SK-N-MC (cell line): ENCODE results near the gene ABCG1.

Experiments used
- DNase-seq: peaks from one replicate; pipeline ENCODE4 v3.0.0-alpha.2; 2011; ENCODE audit warnings: low read depth, low spot score
- H3K27ac ChIP-seq: fragments of 200-600 bp; sonication (generic); 2 replicates; pipeline ENCODE4 v1.5.1; 2016; ENCODE audit warnings: mixed run types
- H3K36me3 ChIP-seq: fragments of 200-600 bp; sonication (generic); 2 replicates; pipeline ENCODE4 v1.6.1; 2017; ENCODE audit warnings: antibody characterized with exemption, low read length, mixed read lengths; ENCODE audit not compliant: insufficient read depth
- H3K4me3 ChIP-seq: fragments of 200-600 bp; sonication (generic); 2 replicates; pipeline ENCODE4 v1.5.1; 2016
- H3K9ac ChIP-seq: fragments of 200-600 bp; sonication (generic); 2 replicates; pipeline ENCODE4 v1.8.0; 2017; ENCODE audit warnings: mixed run types, mixed read lengths; ENCODE audit not compliant: insufficient read length
- H3K9me3 ChIP-seq: fragments of 200-600 bp; sonication (generic); 2 replicates; pipeline ENCODE4 v1.6.1; 2017; ENCODE audit warnings: low read depth, mild to moderate bottlenecking, antibody characterized with exemption, low read length, moderate library complexity, mixed read lengths
- EZH2 ChIP-seq: fragments of 200-600 bp; sonication (generic); IDR thresholded peaks from one replicate; pipeline ENCODE4 v1.6.1; 2017; ENCODE audit warnings: antibody characterized with exemption
- FOXP2 ChIP-seq: optimal IDR thresholded peaks from 2 replicates; pipeline ENCODE3; 2011; ENCODE audit warnings: mild to moderate bottlenecking, moderate library complexity; ENCODE audit not compliant: insufficient read depth; ENCODE audit errors: extremely low read length, control extremely low read depth
- POLR2AphosphoS5 ChIP-seq: IDR thresholded peaks from 2 replicates; pipeline ENCODE4 v1.6.1; 2012; ENCODE audit warnings: mild to moderate bottlenecking, low read depth, low read length, borderline replicate concordance

ABCG1 gene

GRCh38 chr21:42237577-42237976 lies 18.6 kb downstream of the ABCG1 start:
- Histone ChIP-seq H3K9me3 (no peaks in the 10 kb centered on the region), H3K4me3 (no peak overlapping the region), H3K36me3 (no peaks in the 10 kb centered on the region), H3K9ac (no peak overlapping the region), H3K27ac (no peak overlapping the region)
- TF ChIP-seq EZH2 (no peak), POLR2AphosphoS5 (no peak), FOXP2 (no peak)
- DNase-seq, result no peak

GRCh38 chr21:42238185-42238934 lies 19.4 kb downstream of the ABCG1 start:
- H3K4me3 ChIP-seq, result no peak overlapping the region
- DNase-seq, result no peak
- no peaks in the 10 kb centered on the region for H3K9me3 ChIP-seq
- no peak overlapping the region for H3K9ac ChIP-seq
- TF ChIP-seq FOXP2 (no peak), EZH2 (no peak), POLR2AphosphoS5 (no peak)
- H3K27ac ChIP-seq, result no peak overlapping the region
- H3K36me3 ChIP-seq, result no peaks in the 10 kb centered on the region

DNA sequence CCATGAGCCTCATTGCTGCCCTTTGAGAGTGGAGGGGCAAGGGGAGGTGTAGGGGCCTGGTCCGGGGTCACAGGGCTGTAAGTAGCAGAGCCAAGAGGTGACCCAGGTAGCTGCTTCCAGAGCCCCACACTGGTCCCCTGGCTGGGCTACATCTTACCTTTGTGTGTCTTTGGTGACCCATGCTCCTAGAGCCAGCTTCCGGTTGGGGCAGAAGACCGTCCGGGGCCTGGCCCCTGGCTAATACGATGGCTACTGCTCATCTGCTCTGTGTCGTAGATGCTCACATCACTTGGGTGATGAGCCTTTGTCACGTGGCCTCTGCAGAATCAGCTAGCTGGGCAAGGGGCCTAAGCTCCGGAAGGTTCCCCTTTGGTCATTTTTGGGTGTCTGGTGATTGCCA lies 20.6 kb downstream of the ABCG1 start:
- no peak for TF ChIP-seq POLR2AphosphoS5
- no peak for TF ChIP-seq EZH2
- no peak for TF ChIP-seq FOXP2
- Histone ChIP-seq H3K36me3 (no peaks in the 10 kb centered on the region), H3K27ac (no peak overlapping the region), H3K9ac (no peak overlapping the region), H3K9me3 (no peaks in the 10 kb centered on the region), H3K4me3 (no peak overlapping the region)
- DNase-seq, result no peak

- Histone ChIP-seq H3K9me3 (no peaks in the 10 kb centered on the region), H3K4me3 (no peak overlapping the region), H3K27ac (no peak overlapping the region), H3K9ac (no peak overlapping the region), H3K36me3 (no peaks in the 10 kb centered on the region)
- no peak for DNase-seq
- TF ChIP-seq EZH2, result no peak
- TF ChIP-seq FOXP2, result no peak
- TF ChIP-seq POLR2AphosphoS5, result no peak
Observed at GRCh38 chr21:42239973-42240372, 21.0 kb downstream of the ABCG1 start.

- TF ChIP-seq POLR2AphosphoS5, result no peak
- TF ChIP-seq EZH2, result no peak
- TF ChIP-seq FOXP2, result no peak
- Histone ChIP-seq H3K9me3 (no peaks in the 10 kb centered on the region), H3K4me3 (no peak overlapping the region), H3K27ac (no peak overlapping the region), H3K9ac (no peak overlapping the region), H3K36me3 (no peaks in the 10 kb centered on the region)
- no peak for DNase-seq
Observed at GRCh38 chr21:42242611-42243010, 23.7 kb downstream of the ABCG1 start.

DNA sequence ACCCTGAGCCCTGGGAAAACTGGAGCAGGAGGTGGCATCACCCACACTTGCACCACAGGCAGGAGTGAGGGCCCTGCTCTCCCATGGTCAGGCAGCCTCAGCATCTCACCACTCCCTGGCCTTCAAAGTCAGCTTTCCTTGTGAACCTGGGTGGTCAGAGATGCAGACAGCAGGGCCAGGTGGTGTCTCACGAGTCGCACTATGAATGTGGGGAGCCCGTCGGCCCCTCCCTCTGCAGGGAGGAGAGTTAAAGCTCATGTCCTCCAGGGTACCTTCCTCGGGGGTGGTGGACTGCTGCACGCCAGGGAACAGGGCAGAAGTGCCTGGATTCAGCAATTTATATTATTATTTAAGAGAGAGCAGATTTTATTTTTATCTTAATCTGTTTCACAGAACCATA lies 24.1 kb downstream of the ABCG1 start:
- TF ChIP-seq EZH2 (no peak), POLR2AphosphoS5 (no peak), FOXP2 (no peak)
- H3K36me3 ChIP-seq, result no peaks in the 10 kb centered on the region
- no peak overlapping the region for H3K4me3 ChIP-seq
- H3K9me3 ChIP-seq, result no peaks in the 10 kb centered on the region
- no peak overlapping the region for H3K9ac ChIP-seq
- H3K27ac ChIP-seq, result no peak overlapping the region
- no peak for DNase-seq

DNA sequence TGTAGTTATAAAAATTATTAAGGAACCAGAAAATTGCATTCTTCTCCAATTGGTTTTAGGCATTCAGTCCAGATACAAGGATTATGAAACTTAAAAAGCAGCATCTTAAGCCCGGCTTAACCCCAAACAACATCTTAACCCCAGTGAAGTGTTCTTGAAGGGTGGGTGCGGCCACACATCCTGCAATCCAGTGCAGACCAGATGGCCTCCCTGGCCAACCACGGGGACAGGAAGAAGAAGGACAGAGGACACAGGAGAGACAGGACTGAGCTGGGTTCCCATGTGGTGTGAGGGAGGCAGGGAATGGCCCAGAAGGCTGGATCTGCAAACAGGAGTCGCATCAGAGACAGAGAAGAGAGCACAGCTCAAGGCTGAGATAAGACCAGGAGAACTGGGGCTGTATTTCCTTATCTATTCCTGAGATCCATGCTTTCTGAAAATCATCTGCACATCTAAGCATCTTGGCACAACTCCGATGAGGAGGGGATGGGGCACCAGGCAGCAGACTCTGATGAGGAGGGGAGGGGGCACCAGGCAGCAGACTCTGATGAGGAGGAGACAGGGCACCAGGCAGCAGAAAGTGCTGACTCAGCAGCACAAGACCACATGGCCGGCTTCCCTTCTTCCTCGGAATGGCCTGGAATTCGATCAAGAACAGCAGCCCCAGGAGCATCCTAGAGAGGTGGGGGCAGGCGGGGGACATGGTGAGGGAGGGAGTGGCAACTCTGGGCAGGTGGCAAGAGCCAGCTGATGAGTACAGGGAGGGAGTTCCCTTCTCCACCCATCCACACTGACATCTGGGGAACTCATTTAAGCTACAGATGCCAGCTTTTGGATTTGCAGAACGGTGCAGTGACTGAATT lies 26.6 kb downstream of the ABCG1 start:
- no peak for DNase-seq
- TF ChIP-seq EZH2 (no peak), FOXP2 (no peak), POLR2AphosphoS5 (no peak)
- Histone ChIP-seq H3K9me3 (no peaks in the 10 kb centered on the region), H3K36me3 (no peaks in the 10 kb centered on the region), H3K4me3 (no peak overlapping the region), H3K27ac (no peak overlapping the region), H3K9ac (no peak overlapping the region)

DNA sequence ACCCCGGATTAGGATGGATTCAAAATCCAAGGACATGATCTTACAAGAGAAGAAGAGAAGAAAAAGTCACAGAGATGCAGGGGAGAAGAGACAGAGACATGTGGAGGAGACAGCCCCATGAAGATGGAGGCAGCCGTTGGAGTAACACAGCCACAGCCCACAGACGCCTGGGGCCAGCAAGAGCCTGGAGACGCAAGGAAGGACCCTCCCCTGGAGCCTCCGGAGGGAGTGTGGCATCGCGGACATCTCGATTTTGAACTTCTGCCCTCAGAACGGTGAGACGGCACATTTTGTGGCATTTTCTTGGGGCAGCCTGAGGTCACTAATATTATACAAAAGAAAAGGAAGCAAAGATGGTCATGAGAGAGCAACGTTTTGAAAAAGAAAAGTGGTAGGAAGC lies 28.8 kb downstream of the ABCG1 start:
- no peak for TF ChIP-seq POLR2AphosphoS5
- Histone ChIP-seq H3K27ac (no peak overlapping the region), H3K4me3 (no peak overlapping the region), H3K9ac (no peak overlapping the region), H3K9me3 (no peaks in the 10 kb centered on the region), H3K36me3 (no peaks in the 10 kb centered on the region)
- DNase-seq, result no peak
